A549 (cell line): ENCODE data around the gene SETD7. TPM values are rescaled to one million over a fixed set of nuclear protein-coding genes. Genes with fewer than 3 reads are reported as not detected.

Experiments
- ATAC-seq, 2 experiments: fragments of 200-7000 bp in 1 of 2; fragments of >200 bp in 1 of 2; cut with Nextera tagmentation in 1 of 2; cut with Tn5 transposase in 1 of 2; 3 replicates each; pipeline versions ENCODE4 v1.8.0 to v1.9.1; 2018 to 2020; ENCODE audit warnings: mild to moderate bottlenecking in 1 of 2, moderate library complexity in 1 of 2
- CTCF ChIA-PET: fragments of 300-600 bp; sonication (Branson Sonifier 250); formaldehyde crosslinking; extraction: SDS; loops from one replicate; lab custom pipeline; 2021; ENCODE audit warnings: antibody characterized with exemption, inconsistent platforms; lab: Yijun Ruan, JAX
- POLR2A ChIA-PET: fragments of 350-600 bp; formaldehyde crosslinking; extraction: SDS; loops from one replicate; lab custom pipeline; 2021; ENCODE audit warnings: antibody characterized with exemption, inconsistent platforms; lab: Yijun Ruan, JAX
- DNase-seq, 2 experiments: peaks; one replicate each; pipeline versions ENCODE4 v3.0.0 to v3.0.0-alpha.2; 2011 to 2016; ENCODE audit warnings: low read depth in 1 of 2, low spot score in 1 of 2
- FAIRE-seq: peaks from 2 replicates; lab custom pipeline; 2011; peaks lifted over from hg19 to GRCh38; lab: Jason Lieb, UNC
- H3K27ac ChIP-seq, 2 experiments: fragments of >200 bp; sonication (Bioruptor Twin); formaldehyde crosslinking; 3 replicates each; pipeline ENCODE4 v1.5.1; 2016 to 2017
- H3K4me1 ChIP-seq: fragments of >200 bp; sonication (Bioruptor Twin); formaldehyde crosslinking; 3 replicates; pipeline ENCODE4 v1.6.1; 2016
- H3K4me2 ChIP-seq: fragments of >200 bp; sonication (Bioruptor Twin); formaldehyde crosslinking; 3 replicates; pipeline ENCODE4 v1.6.1; 2016
- H3K4me3 ChIP-seq: fragments of >200 bp; sonication (Bioruptor Twin); formaldehyde crosslinking; 3 replicates; pipeline ENCODE4 v1.5.1; 2016
- H3K9me3 ChIP-seq: fragments of >200 bp; sonication (Bioruptor Twin); formaldehyde crosslinking; 3 replicates; pipeline ENCODE4 v1.6.1; 2016
- ATOH8 ChIP-seq: fragments of 250-450 bp; sonication (Bioruptor Pico); IDR thresholded peaks from 2 replicates; pipeline ENCODE4 v1.5.0; 2020; ENCODE audit warnings: low read depth, mild to moderate bottlenecking, moderate library complexity
- BCL3 ChIP-seq: fragments of >200 bp; sonication (Bioruptor Twin); formaldehyde crosslinking; IDR thresholded peaks from 3 replicates; pipeline ENCODE4 v1.6.1; 2016
- CBX2 ChIP-seq: fragments of 200-600 bp; sonication (generic); IDR thresholded peaks from 2 replicates; pipeline ENCODE4 v1.6.1; 2016; ENCODE audit warnings: low read depth, mild to moderate bottlenecking, borderline replicate concordance
- E2F6 ChIP-seq: IDR thresholded peaks from 2 replicates; pipeline ENCODE4 v1.6.1; 2012; ENCODE audit warnings: low read depth, borderline replicate concordance
- EP300 ChIP-seq, 2 experiments: fragments of >200 bp; sonication (Bioruptor Twin); formaldehyde crosslinking; IDR thresholded peaks; 2 replicates in 1 of 2; 3 replicates in 1 of 2; pipeline ENCODE4 v1.6.1; 2016 to 2017
- ESRRA ChIP-seq: fragments of 150-350 bp; IDR thresholded peaks from 2 replicates; pipeline ENCODE4 v1.6.1; 2014; ENCODE audit warnings: mild to moderate bottlenecking, low read length, borderline replicate concordance
- FOSB ChIP-seq: fragments of 250-450 bp; sonication (Bioruptor Pico); IDR thresholded peaks from 2 replicates; pipeline ENCODE4 v1.5.0; 2020; ENCODE audit warnings: mild to moderate bottlenecking, moderate library complexity
- FOSL2 ChIP-seq, 2 experiments: fragments of 450-650 bp in 1 of 2; fragments of >200 bp in 1 of 2; sonication (Bioruptor Twin) in 1 of 2; formaldehyde crosslinking; IDR thresholded peaks; 2 replicates each; pipeline versions ENCODE4 v1.5.0 to v1.6.1; 2016 to 2020; ENCODE audit warnings: mild to moderate bottlenecking in 1 of 2, moderate library complexity in 1 of 2
- FOXS1 ChIP-seq: fragments of 250-450 bp; sonication (Bioruptor Pico); IDR thresholded peaks from 2 replicates; pipeline ENCODE4 v1.5.0; 2020; ENCODE audit warnings: mild to moderate bottlenecking, moderate library complexity
- GATA3 ChIP-seq: IDR thresholded peaks from 2 replicates; pipeline ENCODE4 v1.6.1; 2012; ENCODE audit warnings: borderline replicate concordance
- HES2 ChIP-seq: fragments of >200 bp; sonication (Bioruptor Twin); formaldehyde crosslinking; IDR thresholded peaks from 2 replicates; pipeline ENCODE4 v1.6.1; 2016
- HEYL ChIP-seq: fragments of 250-450 bp; sonication (Bioruptor Pico); IDR thresholded peaks from 2 replicates; pipeline ENCODE4 v1.8.0; 2021; ENCODE audit warnings: mild to moderate bottlenecking, moderate library complexity
- HMGXB4 ChIP-seq: fragments of 250-450 bp; sonication (Bioruptor Pico); IDR thresholded peaks from 2 replicates; pipeline ENCODE4 v1.5.0; 2021; ENCODE audit warnings: mild to moderate bottlenecking, moderate library complexity, borderline replicate concordance
- HOXA7 ChIP-seq: fragments of 250-450 bp; sonication (Bioruptor Pico); IDR thresholded peaks from 2 replicates; pipeline ENCODE4 v1.5.0; 2020; ENCODE audit warnings: mild to moderate bottlenecking, moderate library complexity
- HOXB13 ChIP-seq: fragments of 250-450 bp; sonication (Bioruptor Pico); IDR thresholded peaks from 2 replicates; pipeline ENCODE4 v1.5.0; 2020; ENCODE audit warnings: low read depth, mild to moderate bottlenecking, moderate library complexity
- HOXB5 ChIP-seq: fragments of 250-450 bp; sonication (Bioruptor Pico); IDR thresholded peaks from 2 replicates; pipeline ENCODE4 v1.5.0; 2020; ENCODE audit warnings: mild to moderate bottlenecking, moderate library complexity
- JUN ChIP-seq, 2 experiments: fragments of >200 bp; sonication (Bioruptor Twin); formaldehyde crosslinking; IDR thresholded peaks; 2 replicates in 1 of 2; 3 replicates in 1 of 2; pipeline ENCODE4 v1.6.1; 2016 to 2017
- JUNB ChIP-seq: fragments of >200 bp; sonication (Bioruptor Twin); formaldehyde crosslinking; IDR thresholded peaks from 2 replicates; pipeline ENCODE4 v1.6.1; 2016
- KDM5A ChIP-seq: fragments of 200-600 bp; sonication (generic); IDR thresholded peaks from 2 replicates; pipeline ENCODE4 v1.6.1; 2016; ENCODE audit warnings: antibody characterized with exemption, mild to moderate bottlenecking
- MYC ChIP-seq: IDR thresholded peaks from 2 replicates; pipeline ENCODE4 v1.6.1; 2012; ENCODE audit warnings: mild to moderate bottlenecking, inconsistent platforms, low read length, improper control_type of control experiment, borderline replicate concordance
- NR3C1 ChIP-seq: fragments of >200 bp; sonication (Bioruptor Twin); formaldehyde crosslinking; IDR thresholded peaks from 3 replicates; pipeline ENCODE4 v1.6.1; 2017
- PBX3 ChIP-seq: IDR thresholded peaks from 2 replicates; pipeline ENCODE4 v1.6.1; 2012
- RARB ChIP-seq: fragments of 250-450 bp; sonication (Bioruptor Pico); IDR thresholded peaks from 2 replicates; pipeline ENCODE4 v1.8.0; 2021; ENCODE audit warnings: mild to moderate bottlenecking, moderate library complexity
- RFX5 ChIP-seq: fragments of 450-650 bp; IDR thresholded peaks from 2 replicates; pipeline ENCODE4 v1.7.1; 2014; ENCODE audit warnings: antibody characterized with exemption, mild to moderate bottlenecking, moderate library complexity
- SMC3 ChIP-seq: fragments of >200 bp; sonication (Bioruptor Twin); formaldehyde crosslinking; IDR thresholded peaks from 3 replicates; pipeline ENCODE4 v1.6.1; 2018; ENCODE audit warnings: inconsistent platforms
- ZC3H11A ChIP-seq: fragments of 450-650 bp; IDR thresholded peaks from 2 replicates; pipeline ENCODE4 v1.6.1; 2014; ENCODE audit warnings: antibody characterized with exemption, mild to moderate bottlenecking
- ZNF302 ChIP-seq: fragments of 250-450 bp; sonication (Bioruptor Pico); IDR thresholded peaks from 2 replicates; pipeline ENCODE4 v1.9.0; 2021; ENCODE audit warnings: inconsistent platforms, mild to moderate bottlenecking, moderate library complexity
- WGBS: methylation state at CpG from one replicate; pipeline ENCODE4 v1.1.6; 2017; ENCODE audit errors: missing lambda C conversion rate; 5-methylcytosine and 5-hydroxymethylcytosine counted together
- polyA plus RNA-seq, 4 experiments: library from polyadenylated mRNA; depleted of rRNA in 3 of 4; stranded (reverse); fragments of >200 nt; fragmentation: RNase III in 1 of 4; extraction: RNeasy Plus Mini Kit Qiagen cat#74134 plus additional on column Dnase treatment in 1 of 4; gene quantifications; 2 replicates in 3 of 4; 3 replicates in 1 of 4; pipeline ENCODE4 v1.2.3, GENCODE V29; 2011 to 2017

Gene SETD7
- polyA plus RNA-seq, 2 of the 4 experiments (the other 2 are of a cell fraction) = 30.6 to 39.1 TPM

GRCh38 chr4:139599594-139600374, 43.8 kb upstream of the SETD7 start (continued):
- TF ChIP-seq HMGXB4 (CRISPR knock-in tag) (no peak), JUN (IDR thresholded peaks at IDR 0.05) (peak; percentile 72 to 78; a peak in 2 of 5 replicates), FOSB (CRISPR knock-in tag) (peak; percentile 64; the same call in 1 of the 2 replicates)

GRCh38 chr4:139599076-139599475, 43.1 kb upstream of the SETD7 start:
- Histone ChIP-seq H3K4me3 (no peak overlapping the region), H3K4me1 (peaks cover 81% of the 10 kb centered on the region), H3K9me3 (peaks cover 8% of the 10 kb centered on the region), H3K4me2 (peak overlapping the region; percentile 61; the same call in 2 of the 3 replicates), H3K27ac (peak overlapping the region; percentile 92)
- ChIA-PET POLR2A (no interaction called here), CTCF (interaction anchor here (0.7 to 9.5 kb wide), 5 partner anchors 15 to 55 kb away, joined by 3 to 260 read pairs (median 5); partner anchors contain the start of gene SETD7)
- no peak for ATAC-seq
- DNase-seq = no peak
- FAIRE-seq = no peak
- TF ChIP-seq KDM5A (no peak), CBX2 (no peak)
- TF ChIP-seq, all 56 proteins: peak for 0
- WGBS = 90% methylated on average over 3 of the region's 3 CpGs

GRCh38 chr4:139596684-139597279, 40.8 kb upstream of the SETD7 start:
- 67% methylated on average over 4 of the region's 4 CpGs for WGBS
- TF ChIP-seq RFX5 (no peak), HES2 (no peak), NR3C1 (no peak), FOSL2 (IDR thresholded peaks at IDR 0.05) (no peak), FOSL2 (CRISPR knock-in tag; IDR thresholded peaks at IDR 0.05) (no peak), JUNB (0 out of 2 replicates have a peak, but pooled peaks have one; percentile 1), E2F6 (no peak), ESRRA (no peak), MYC (no peak), GATA3 (no peak), FOXS1 (CRISPR knock-in tag) (no peak), RARB (0 out of 2 replicates have a peak, but pooled peaks have one; percentile 40), HOXA7 (CRISPR knock-in tag) (no peak), ATOH8 (peak; percentile 81; the same call in 1 of the 2 replicates), ZNF302 (CRISPR knock-in tag) (no peak), HOXB5 (CRISPR knock-in tag) (peak; percentile 67; the same call in 1 of the 2 replicates), HEYL (CRISPR knock-in tag) (peak; percentile 58; the same call in 1 of the 2 replicates), SMC3 (no peak), HOXB13 (CRISPR knock-in tag) (peak; percentile 68; the same call in 1 of the 2 replicates), FOSB (CRISPR knock-in tag) (no peak), EP300 (IDR thresholded peaks at IDR 0.05) (no peak), BCL3 (no peak), CBX2 (no peak), PBX3 (no peak), ZC3H11A (no peak), JUN (IDR thresholded peaks at IDR 0.05) (no peak)

More at GRCh38 chr4:139596684-139597279, 40.8 kb upstream of the SETD7 start:
- FAIRE-seq (no peak), DNase-seq (no peak), ATAC-seq (no peak)
- ChIA-PET CTCF (interaction anchor here (0.6 to 2.0 kb wide), 5 partner anchors 9 to 1246 kb away, joined by 3 to 5 read pairs (median 3); no protein-coding TSS in a partner anchor), POLR2A (interaction anchor here (1.0 to 1.1 kb wide), 2 partner anchors 11 to 40 kb away, joined by 3 to 5 read pairs; partner anchors contain the start of gene SETD7)
- Histone ChIP-seq H3K9me3 (peaks cover 8% of the 10 kb centered on the region), H3K4me2 (peak overlapping the region; percentile 71), H3K4me1 (peaks cover 84% of the 10 kb centered on the region), H3K4me3 (no peak overlapping the region), H3K27ac (peak overlapping the region; percentile 92)
